CD4-positive, alpha-beta T cell (primary cell): Measurements from ENCODE around the gene KIAA1671. TPM values are rescaled to one million over a fixed set of nuclear protein-coding genes. Genes with fewer than 3 reads are reported as not detected.

Source experiments
- ATAC-seq: fragments of 200-7000 bp; cut with Tn5 transposase; one replicate; pipeline ENCODE4 v1.10.0; 2022; ENCODE audit warnings: mild to moderate bottlenecking; ENCODE audit not compliant: poor library complexity
- CTCF ChIA-PET: fragments of 350-600 bp; sonication (Branson Sonifier 250); formaldehyde crosslinking; loops from one replicate; lab custom pipeline; 2021; ENCODE audit warnings: antibody characterized with exemption, inconsistent platforms; lab: Charles Lee
- POLR2A ChIA-PET: fragments of 350-600 bp; sonication (Branson Sonifier 250); formaldehyde crosslinking; loops from one replicate; lab custom pipeline; 2021; ENCODE audit warnings: antibody characterized with exemption, inconsistent platforms; lab: Charles Lee
- DNase-seq, 14 experiments: peaks; one replicate each; pipeline ENCODE4 v3.0.0-alpha.2; 2013 to 2020; ENCODE audit warnings: mixed read lengths in 2 of 14
- H3K27ac ChIP-seq, 2 donors: one replicate each; pipeline versions ENCODE4 v1.5.1 to v1.7.0; 2013; ENCODE audit warnings: low read length in 2 of 2, low read depth in 1 of 2, mild to moderate bottlenecking in 1 of 2
- H3K27me3 ChIP-seq, 2 experiments: 1 replicate in 1 of 2; 2 replicates in 1 of 2; pipeline versions ENCODE4 v1.6.1 to v1.7.0; 2013; ENCODE audit warnings: low read length in 2 of 2, control low read depth in 1 of 2, mild to moderate bottlenecking in 1 of 2, moderate library complexity in 1 of 2; ENCODE audit not compliant: insufficient read depth in 2 of 2, control insufficient read depth in 1 of 2
- H3K36me3 ChIP-seq: one replicate; pipeline ENCODE4 v1.6.1; 2013; ENCODE audit warnings: low read length, control low read depth; ENCODE audit not compliant: insufficient read depth
- H3K4me1 ChIP-seq: one replicate; pipeline ENCODE4 v1.6.1; 2013; ENCODE audit warnings: low read length, control low read depth; ENCODE audit not compliant: insufficient read depth
- H3K4me3 ChIP-seq: one replicate; pipeline ENCODE4 v1.5.1; 2013; ENCODE audit warnings: mild to moderate bottlenecking, low read length, moderate library complexity
- H3K9me3 ChIP-seq, 2 experiments: 1 replicate in 1 of 2; 2 replicates in 1 of 2; pipeline versions ENCODE4 v1.6.1 to v1.7.0; 2013; ENCODE audit warnings: low read length in 2 of 2, mild to moderate bottlenecking in 2 of 2, control low read depth in 1 of 2, moderate library complexity in 1 of 2; ENCODE audit not compliant: control insufficient read depth in 1 of 2, insufficient read depth in 1 of 2
- H3K27ac Mint-ChIP-seq: one replicate; pipeline ENCODE4 v1.8.0; 2020; ENCODE audit warnings: mixed read lengths
- H3K27me3 Mint-ChIP-seq: one replicate; pipeline ENCODE4 v1.8.0; 2021; ENCODE audit warnings: mixed read lengths
- H3K36me3 Mint-ChIP-seq: one replicate; pipeline ENCODE4 v1.8.0; 2021; ENCODE audit warnings: low read depth, mixed read lengths
- H3K4me1 Mint-ChIP-seq: one replicate; pipeline ENCODE4 v1.8.0; 2021; ENCODE audit warnings: low read depth, mixed read lengths
- H3K4me3 Mint-ChIP-seq: one replicate; pipeline ENCODE4 v1.8.0; 2020; ENCODE audit warnings: mild to moderate bottlenecking, mixed read lengths
- H3K9me3 Mint-ChIP-seq: one replicate; pipeline ENCODE4 v1.8.0; 2020; ENCODE audit warnings: mixed read lengths
- intact Hi-C, 2 experiments: fragments of 100-400 bp; cut with DNase I in 1 of 2; cut with micrococcal nuclease in 1 of 2; formaldehyde crosslinking; loops; one replicate each; pipeline versions ENCODE4 v1.15.1 to v1.9.0; 2023 to 2025; cut with DNase I, micrococcal nuclease
- total RNA-seq, 174 experiments: library from RNA in 2 of 174; stranded (reverse) in 2 of 174; gene quantifications; one replicate each; pipeline ENCODE4 v1.2.3 and lab custom pipeline; 2021 to 2026
- TF ChIP-seq, protein P1 (sequence below): fragments of 200-600 bp; IDR thresholded peaks from one replicate; pipeline ENCODE4 v1.8.0; 2022; ENCODE audit warnings: antibody characterized with exemption, mild to moderate bottlenecking

The KIAA1671 gene
- total RNA-seq, 2 experiments from 2014 or later, result 2.6 to 2.9 TPM

DNA sequence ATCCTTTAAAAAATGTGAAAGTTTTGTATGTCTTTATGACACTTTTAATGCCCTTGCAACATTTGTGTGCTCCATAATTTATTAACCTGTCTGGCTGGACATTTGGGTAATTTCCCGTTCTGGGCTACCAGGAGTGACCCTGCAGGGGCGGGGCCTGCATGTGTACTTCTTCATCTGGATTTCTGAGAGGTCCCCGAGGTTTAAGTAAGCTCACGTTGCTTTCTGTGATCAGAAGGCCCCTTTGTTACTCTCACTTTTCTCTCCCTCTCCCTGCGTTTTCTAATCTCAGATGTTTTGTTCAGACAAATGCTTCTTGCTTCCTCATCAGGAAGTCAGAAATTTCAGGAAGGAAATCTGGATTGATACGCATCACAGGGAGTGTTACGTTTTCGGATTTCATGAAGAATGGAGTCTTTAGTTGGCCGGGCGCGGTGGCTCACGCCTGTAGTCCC, 168.3 kb downstream of the KIAA1671 start:
- ATAC-seq (no peak), DNase-seq (no peak)
- TF ChIP-seq, protein P1, sequence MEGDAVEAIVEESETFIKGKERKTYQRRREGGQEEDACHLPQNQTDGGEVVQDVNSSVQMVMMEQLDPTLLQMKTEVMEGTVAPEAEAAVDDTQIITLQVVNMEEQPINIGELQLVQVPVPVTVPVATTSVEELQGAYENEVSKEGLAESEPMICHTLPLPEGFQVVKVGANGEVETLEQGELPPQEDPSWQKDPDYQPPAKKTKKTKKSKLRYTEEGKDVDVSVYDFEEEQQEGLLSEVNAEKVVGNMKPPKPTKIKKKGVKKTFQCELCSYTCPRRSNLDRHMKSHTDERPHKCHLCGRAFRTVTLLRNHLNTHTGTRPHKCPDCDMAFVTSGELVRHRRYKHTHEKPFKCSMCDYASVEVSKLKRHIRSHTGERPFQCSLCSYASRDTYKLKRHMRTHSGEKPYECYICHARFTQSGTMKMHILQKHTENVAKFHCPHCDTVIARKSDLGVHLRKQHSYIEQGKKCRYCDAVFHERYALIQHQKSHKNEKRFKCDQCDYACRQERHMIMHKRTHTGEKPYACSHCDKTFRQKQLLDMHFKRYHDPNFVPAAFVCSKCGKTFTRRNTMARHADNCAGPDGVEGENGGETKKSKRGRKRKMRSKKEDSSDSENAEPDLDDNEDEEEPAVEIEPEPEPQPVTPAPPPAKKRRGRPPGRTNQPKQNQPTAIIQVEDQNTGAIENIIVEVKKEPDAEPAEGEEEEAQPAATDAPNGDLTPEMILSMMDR, result no peak
- Mint-ChIP-seq H3K9me3 (no peaks in the 10 kb centered on the region), H3K4me1 (peaks cover 7% of the 10 kb centered on the region), H3K36me3 (peaks cover 18% of the 10 kb centered on the region), H3K4me3 (no peak overlapping the region), H3K27me3 (no peaks in the 10 kb centered on the region), H3K27ac (no peak overlapping the region)
- no peaks in the 10 kb centered on the region for H3K4me1 ChIP-seq
- no peak overlapping the region for H3K27ac ChIP-seq
- ChIA-PET CTCF (interaction anchor here (1.0 to 1.5 kb wide), 2 partner anchors 10 to 67 kb away, joined by 3 read pairs; no protein-coding TSS in a partner anchor), POLR2A (no interaction called here)
- no peak overlapping the region for H3K4me3 ChIP-seq
- H3K27me3 ChIP-seq, result no peaks in the 10 kb centered on the region
- intact Hi-C loops, result no loop called here
- no peaks in the 10 kb centered on the region for H3K36me3 ChIP-seq
- peaks cover 0 to 3% of the 10 kb centered on the region in 2 experiments for H3K9me3 ChIP-seq

DNA sequence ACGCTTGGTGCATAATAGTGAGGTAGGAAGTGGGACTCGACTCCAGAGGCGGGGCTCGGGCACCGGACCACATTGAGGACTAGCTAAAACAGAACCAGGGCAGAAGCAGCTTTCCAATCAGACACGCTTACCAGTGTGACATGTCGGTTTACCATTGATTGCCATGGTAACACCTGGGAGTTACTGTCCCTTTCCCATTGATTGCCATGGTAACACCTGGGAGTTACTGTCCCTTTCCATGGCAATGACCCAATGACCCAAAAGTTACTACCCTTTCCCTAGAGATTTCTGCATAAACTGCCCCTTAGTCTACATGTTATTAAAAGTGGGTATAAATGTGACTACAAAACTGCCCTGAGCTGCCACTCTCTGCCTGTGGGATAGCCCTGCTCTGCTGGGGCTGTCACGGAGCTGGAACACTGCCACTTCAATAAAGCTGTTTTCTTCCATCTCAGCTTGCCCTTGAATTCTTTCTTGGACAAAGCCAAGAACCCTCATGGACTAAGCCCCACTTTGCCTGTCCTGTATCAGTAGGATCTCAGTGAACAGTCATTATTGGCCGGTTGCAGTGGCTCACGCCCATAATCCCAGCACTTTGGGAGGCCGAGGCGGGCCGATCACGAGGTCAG, 169.7 kb downstream of the KIAA1671 start:
- no peak overlapping the region for H3K4me3 ChIP-seq
- H3K27ac ChIP-seq, result no peak overlapping the region
- Mint-ChIP-seq H3K27ac (no peak overlapping the region), H3K9me3 (no peaks in the 10 kb centered on the region), H3K4me3 (no peak overlapping the region), H3K36me3 (peaks cover 18% of the 10 kb centered on the region), H3K27me3 (no peaks in the 10 kb centered on the region), H3K4me1 (peaks cover 7% of the 10 kb centered on the region)
- H3K9me3 ChIP-seq, result peaks cover 0 to 3% of the 10 kb centered on the region in 2 experiments
- ATAC-seq, result no peak
- no peak for DNase-seq
- POLR2A ChIA-PET, result no interaction called here
- H3K27me3 ChIP-seq, result no peaks in the 10 kb centered on the region
- intact Hi-C loops, result no loop called here
- CTCF ChIA-PET, result interaction anchor here (1.5 kb wide), 1 partner anchor 68 kb away, joined by 3 read pairs; no protein-coding TSS in a partner anchor
- H3K4me1 ChIP-seq, result no peaks in the 10 kb centered on the region
- H3K36me3 ChIP-seq, result no peaks in the 10 kb centered on the region
- TF ChIP-seq, protein P1, result no peak

DNA sequence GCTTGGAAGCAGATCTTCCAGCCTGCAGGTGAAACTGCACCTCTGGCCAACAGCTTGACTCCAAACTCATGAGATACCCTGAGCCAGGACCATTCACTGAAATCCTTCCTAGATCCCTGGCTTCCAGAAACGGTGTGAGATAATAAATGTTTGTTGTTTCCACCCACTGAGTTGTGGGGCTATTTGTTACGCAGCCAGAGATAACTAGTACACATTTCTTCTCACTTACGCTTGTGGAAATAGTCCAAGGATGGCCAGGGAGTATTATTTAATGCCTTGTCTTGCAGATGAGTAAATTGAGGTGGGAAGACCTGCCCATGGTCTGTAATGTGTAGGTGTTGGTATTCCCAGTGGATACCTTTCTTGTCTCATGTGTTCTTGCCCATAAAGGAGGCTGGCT, 171.2 kb downstream of the KIAA1671 start:
- Histone ChIP-seq H3K36me3 (no peaks in the 10 kb centered on the region), H3K4me3 (no peak overlapping the region), H3K9me3 (peaks cover 0 to 3% of the 10 kb centered on the region in 2 experiments), H3K27me3 (no peaks in the 10 kb centered on the region), H3K27ac (no peak overlapping the region), H3K4me1 (no peaks in the 10 kb centered on the region)
- peaks cover 7% of the 10 kb centered on the region for H3K4me1 Mint-ChIP-seq
- ChIA-PET POLR2A (no interaction called here), CTCF (no interaction called here)
- ATAC-seq (no peak), DNase-seq (no peak)
- no peaks in the 10 kb centered on the region for H3K9me3 Mint-ChIP-seq
- TF ChIP-seq, protein P1, result no peak
- H3K4me3 Mint-ChIP-seq, result no peak overlapping the region
- intact Hi-C loops, result no loop called here
- H3K27ac Mint-ChIP-seq, result no peak overlapping the region
- no peaks in the 10 kb centered on the region for H3K27me3 Mint-ChIP-seq
- peaks cover 9% of the 10 kb centered on the region for H3K36me3 Mint-ChIP-seq
